IMR-90 (cell line): Measurements from ENCODE around the gene KCNH4. TPM values are rescaled to one million over a fixed set of nuclear protein-coding genes. Genes with fewer than 3 reads are reported as not detected.
A peak's percentile ranks its signal among the peaks of the same experiment; 100 is the strongest.

ENCODE experiments used
- ATAC-seq: fragments of 200-7000 bp; cut with Tn5 transposase; 2 replicates; pipeline ENCODE4 v1.9.1; 2020; ENCODE audit warnings: low read depth, mild to moderate bottlenecking, moderate library complexity
- BruUV-seq: library from RNA; stranded (reverse); fragments of 400-500 nt; replicated peaks from 2 replicates; lab custom pipeline; 2021; lab: Mats Ljungman, UMichigan
- CTCF ChIA-PET: fragments of 300-600 bp; formaldehyde crosslinking; extraction: SDS; loops from one replicate; lab custom pipeline; 2021; ENCODE audit warnings: antibody characterized with exemption; lab: Yijun Ruan, JAX
- POLR2A ChIA-PET: fragments of 300-600 bp; sonication (Branson Sonifier 250); formaldehyde crosslinking; loops from one replicate; lab custom pipeline; 2022; ENCODE audit warnings: antibody characterized with exemption; ENCODE audit not compliant: unreplicated experiment; lab: Charles Lee
- DNase-seq: peaks from one replicate; pipeline ENCODE4 v3.0.0; 2013
- H2AFZ ChIP-seq: replicated peaks from 2 replicates; pipeline ENCODE3; 2013; ENCODE audit warnings: low read length, mild to moderate bottlenecking; ENCODE audit not compliant: poor library complexity
- H2AK5ac ChIP-seq: 2 replicates; pipeline ENCODE4 v1.6.1; 2013; ENCODE audit warnings: low read depth, low read length, inconsistent platforms
- H2AK9ac ChIP-seq: replicated peaks from 2 replicates; pipeline ENCODE3; 2013; ENCODE audit warnings: mild to moderate bottlenecking, low read depth, low read length, moderate library complexity; ENCODE audit not compliant: poor library complexity
- H2BK120ac ChIP-seq: 2 replicates; pipeline ENCODE4 v1.6.1; 2013; ENCODE audit warnings: low read depth, low read length, inconsistent platforms
- H2BK15ac ChIP-seq: 3 replicates; pipeline ENCODE4 v1.6.1; 2013; ENCODE audit warnings: low read depth, low read length, inconsistent platforms
- H2BK20ac ChIP-seq: 2 replicates; pipeline ENCODE4 v1.6.1; 2013; ENCODE audit warnings: low read depth, mild to moderate bottlenecking, inconsistent platforms, low read length, moderate library complexity
- H2BK5ac ChIP-seq: 2 replicates; pipeline ENCODE4 v1.6.1; 2013; ENCODE audit warnings: mild to moderate bottlenecking, low read depth, low read length, inconsistent platforms; ENCODE audit not compliant: poor library complexity, severe bottlenecking
- H3K14ac ChIP-seq: replicated peaks from 2 replicates; pipeline ENCODE4 v1.6.1; 2013; ENCODE audit warnings: low read depth, low read length, inconsistent platforms
- H3K18ac ChIP-seq: 2 replicates; pipeline ENCODE4 v1.6.1; 2013; ENCODE audit warnings: low read depth, low read length, control low read depth
- H3K23ac ChIP-seq: 2 replicates; pipeline ENCODE4 v1.6.1; 2013; ENCODE audit warnings: low read depth, low read length, inconsistent platforms
- H3K27ac ChIP-seq: 2 replicates; pipeline ENCODE4 v1.5.1; 2013; ENCODE audit warnings: mild to moderate bottlenecking, control low read depth, low read length; ENCODE audit not compliant: insufficient read depth
- H3K27me3 ChIP-seq: 2 replicates; pipeline ENCODE4 v1.6.1; 2013; ENCODE audit warnings: low read length; ENCODE audit not compliant: control insufficient read depth, insufficient read depth
- H3K36me3 ChIP-seq: 2 replicates; pipeline ENCODE4 v1.6.1; 2013; ENCODE audit warnings: low read length, mixed read lengths; ENCODE audit not compliant: control insufficient read depth, insufficient read depth
- H3K4ac ChIP-seq: 2 replicates; pipeline ENCODE4 v1.6.1; 2013; ENCODE audit warnings: low read depth, low read length, inconsistent platforms
- H3K4me1 ChIP-seq: 2 replicates; pipeline ENCODE4 v1.6.1; 2013; ENCODE audit warnings: low read length, mixed read lengths; ENCODE audit not compliant: control insufficient read depth, insufficient read depth
- H3K4me2 ChIP-seq: 2 replicates; pipeline ENCODE4 v1.6.1; 2013; ENCODE audit warnings: low read depth, mild to moderate bottlenecking, control low read depth, low read length, moderate library complexity
- H3K4me3 ChIP-seq: 2 replicates; pipeline ENCODE4 v1.5.1; 2013; ENCODE audit warnings: low read depth, mild to moderate bottlenecking, control low read depth, low read length, moderate library complexity; ENCODE audit not compliant: insufficient read depth
- H3K56ac ChIP-seq: 2 replicates; pipeline ENCODE4 v1.6.1; 2013; ENCODE audit warnings: low read length, inconsistent platforms; ENCODE audit not compliant: insufficient read depth; ENCODE audit errors: extremely low read depth
- H3K79me1 ChIP-seq, 2 experiments: 2 replicates each; pipeline ENCODE4 v1.6.1; 2013; ENCODE audit warnings: low read length in 2 of 2, inconsistent platforms in 1 of 2, low read depth in 1 of 2
- H3K9ac ChIP-seq: 2 replicates; pipeline ENCODE4 v1.6.1; 2013; ENCODE audit warnings: low read depth, low read length, control low read depth
- H3K9me1 ChIP-seq: 2 replicates; pipeline ENCODE4 v1.6.1; 2013; ENCODE audit warnings: low read length, inconsistent platforms; ENCODE audit not compliant: insufficient read depth
- H3K9me3 ChIP-seq: 2 replicates; pipeline ENCODE4 v1.6.1; 2013; ENCODE audit warnings: low read length; ENCODE audit not compliant: control insufficient read depth, insufficient read depth
- H4K20me1 ChIP-seq: 2 replicates; pipeline ENCODE4 v1.6.1; 2013; ENCODE audit warnings: low read length, inconsistent platforms; ENCODE audit not compliant: insufficient read depth
- H4K5ac ChIP-seq: 2 replicates; pipeline ENCODE4 v1.6.1; 2013; ENCODE audit warnings: mild to moderate bottlenecking, low read depth, low read length, control low read depth
- H4K8ac ChIP-seq, 2 experiments: 2 replicates each; pipeline ENCODE4 v1.6.1; 2013; ENCODE audit warnings: low read depth in 2 of 2, low read length in 2 of 2, control low read depth in 1 of 2, inconsistent platforms in 1 of 2
- H4K91ac ChIP-seq: 2 replicates; pipeline ENCODE4 v1.6.1; 2013; ENCODE audit warnings: low read depth, low read length, inconsistent platforms; ENCODE audit not compliant: insufficient read depth
- BHLHE40 ChIP-seq: fragments of 150-350 bp; IDR thresholded peaks from 2 replicates; pipeline ENCODE4 v1.6.1; 2016; ENCODE audit warnings: mild to moderate bottlenecking, low read depth, low read length
- CEBPB ChIP-seq: IDR thresholded peaks from 2 replicates; pipeline ENCODE4 v1.6.1; 2012; ENCODE audit warnings: low read depth, low read length, improper control_type of control experiment
- CHD1 ChIP-seq: IDR thresholded peaks from 2 replicates; pipeline ENCODE4 v1.6.1; 2012; ENCODE audit warnings: low read depth, low read length, improper control_type of control experiment
- CTCF ChIP-seq: conservative IDR thresholded peaks from 2 replicates; pipeline ENCODE4 v1.5.1; 2012; ENCODE audit warnings: mild to moderate bottlenecking, low read depth, low read length, improper control_type of control experiment
- ELK1 ChIP-seq: fragments of 150-350 bp; IDR thresholded peaks from 2 replicates; pipeline ENCODE4 v1.6.1; 2016; ENCODE audit warnings: low read depth, mild to moderate bottlenecking, low read length, moderate library complexity, borderline replicate concordance
- FOS ChIP-seq: fragments of 150-350 bp; IDR thresholded peaks from 2 replicates; pipeline ENCODE4 v1.6.1; 2016; ENCODE audit warnings: low read depth, low read length
- MAFK ChIP-seq: IDR thresholded peaks from 2 replicates; pipeline ENCODE4 v1.6.1; 2012; ENCODE audit warnings: low read depth, low read length, improper control_type of control experiment
- MAZ ChIP-seq: IDR thresholded peaks from 2 replicates; pipeline ENCODE4 v1.6.1; 2012; ENCODE audit warnings: low read depth, mild to moderate bottlenecking, low read length, improper control_type of control experiment, moderate library complexity, borderline replicate concordance
- NFE2L2 ChIP-seq: fragments of 150-350 bp; IDR thresholded peaks from 2 replicates; pipeline ENCODE4 v1.6.1; 2016; ENCODE audit warnings: low read depth, mild to moderate bottlenecking, low read length
- RCOR1 ChIP-seq: IDR thresholded peaks from 2 replicates; pipeline ENCODE4 v1.6.1; 2012; ENCODE audit warnings: mild to moderate bottlenecking, low read length, improper control_type of control experiment; ENCODE audit not compliant: insufficient replicate concordance
- RFX5 ChIP-seq: IDR thresholded peaks from 2 replicates; pipeline ENCODE4 v1.8.0; 2012; ENCODE audit warnings: low read depth, mild to moderate bottlenecking, low read length, moderate library complexity
- WGBS, 2 experiments: methylation state at CpG; one replicate each; pipeline versions ENCODE4 v1.1.5 to v1.1.7; 2013; ENCODE audit warnings: missing lambda C conversion rate in 2 of 2; ENCODE audit not compliant: insufficient read length in 1 of 2; ENCODE audit errors: extremely low coverage in 2 of 2; 5-methylcytosine and 5-hydroxymethylcytosine counted together
- dilution Hi-C: fragments of 300-500 bp; cut with HindIII; formaldehyde crosslinking; loops from one replicate; pipeline ENCODE4 v1.14.3; 2018; ENCODE audit warnings: low sequenced_read_pairs; ENCODE audit not compliant: unreplicated experiment
- in situ Hi-C: fragments of 300-500 bp; cut with MboI; formaldehyde crosslinking; loops from 3 replicates; pipeline ENCODE4 v1.14.3; 2019; ENCODE audit warnings: low sequenced_read_pairs, inconsistent platforms, mixed read lengths
- intact Hi-C: fragments of 100-400 bp; cut with micrococcal nuclease; formaldehyde crosslinking; loops from 2 replicates; pipeline ENCODE4 v1.10.0; 2022
- polyA plus RNA-seq, 3 experiments: library from polyadenylated mRNA; depleted of rRNA; stranded (reverse); fragments of >200 nt; gene quantifications; 2 replicates each; pipeline ENCODE4 v1.2.3, GENCODE V29; 2012; ENCODE audit warnings: low replicate concordance in 1 of 3
- total RNA-seq: library from RNA; depleted of rRNA; stranded (reverse); fragments of >200 nt; gene quantifications from 2 replicates; pipeline ENCODE4 v1.2.3, GENCODE V29; 2012

The KCNH4 gene
- total and polyA plus RNA-seq, 2 of the 4 experiments (the other 2 are of a cell fraction), result 0.03 TPM; not detected in 1

DNA sequence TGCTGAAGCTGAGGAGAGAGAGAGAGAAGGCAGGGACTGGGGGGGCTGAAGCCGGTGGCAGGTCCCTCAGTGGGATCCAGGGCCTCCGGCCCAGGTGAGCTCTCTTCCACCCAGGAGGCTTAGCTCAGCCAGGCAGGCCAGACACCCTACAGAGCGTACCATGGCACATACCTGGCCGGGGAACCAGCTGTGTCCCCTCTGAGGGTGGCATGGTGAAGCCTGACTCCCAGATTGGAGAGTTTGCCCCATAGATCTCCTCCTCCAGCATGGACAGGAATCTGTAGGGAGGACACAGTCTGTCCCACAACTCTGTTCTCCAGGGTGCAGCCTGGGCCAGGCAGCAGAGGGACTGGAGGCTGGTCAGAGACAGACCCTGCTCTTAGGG is 62.8 kb downstream of the KCNH4 start:
- no peak overlapping the region for H4K8ac ChIP-seq
- intact Hi-C loops, result no loop called here
- dilution Hi-C loops, result no loop called here
- no peak overlapping the region for H3K9ac ChIP-seq
- no peak overlapping the region for H3K23ac ChIP-seq
- H3K4me2 ChIP-seq, result no peak overlapping the region
- TF ChIP-seq CEBPB (no peak), CHD1 (no peak), BHLHE40 (no peak), MAFK (no peak), ELK1 (no peak), CTCF (no peak), RFX5 (no peak), RCOR1 (no peak), NFE2L2 (no peak), MAZ (no peak), FOS (no peak)
- H2BK120ac ChIP-seq, result no peak overlapping the region
- BruUV-seq, result no TSS peak
- no peak overlapping the region for H2AFZ ChIP-seq
- H3K18ac ChIP-seq, result no peak overlapping the region
- no peak overlapping the region for H3K14ac ChIP-seq
- no peak overlapping the region for H4K5ac ChIP-seq
- no peaks in the 10 kb centered on the region for H3K9me3 ChIP-seq
- H3K4ac ChIP-seq, result no peak overlapping the region
- in situ Hi-C loops, result no loop called here
- ChIA-PET POLR2A (no interaction called here), CTCF (interaction anchor here (0.5 kb wide), 1 partner anchor 442 kb away, joined by 3 read pairs; no protein-coding TSS in a partner anchor)
- no peak for DNase-seq
- H2AK9ac ChIP-seq, result peak overlapping the region; percentile 15
- peaks cover 4% of the 10 kb centered on the region; the same call in 1 of the 2 replicates for H3K9me1 ChIP-seq
- H3K36me3 ChIP-seq, result peaks cover 29% of the 10 kb centered on the region
- H3K79me1 ChIP-seq, result peaks cover 10 to 12% of the 10 kb centered on the region in 2 experiments; a peak in 3 of 4 replicates
- H2BK15ac ChIP-seq, result no peak overlapping the region
- H3K27ac ChIP-seq, result no peak overlapping the region
- H3K4me1 ChIP-seq, result peaks cover 7% of the 10 kb centered on the region
- H3K27me3 ChIP-seq, result no peaks in the 10 kb centered on the region
- H4K91ac ChIP-seq, result no peak overlapping the region
- no peak overlapping the region for H2BK20ac ChIP-seq
- 91% methylated on average over 4 of the region's 4 CpGs; no CpG with 5 or more reads in 1 of the 2 experiments for WGBS, 2 experiments
- H4K20me1 ChIP-seq, result peaks cover 3% of the 10 kb centered on the region; the same call in 1 of the 2 replicates
- H2AK5ac ChIP-seq, result no peak overlapping the region
- H3K56ac ChIP-seq, result no peak overlapping the region
- no peak overlapping the region for H2BK5ac ChIP-seq
- no peak overlapping the region for H3K4me3 ChIP-seq
- ATAC-seq, result no peak
